ENCODE data around the gene PRR30. TPM values are rescaled to one million over a fixed set of nuclear protein-coding genes. Genes with fewer than 3 reads are reported as not detected.

PRR30 gene
- total RNA-seq, 1 donor from 2014 or later: not detected

- Mint-ChIP-seq H3K36me3 (ENCODE audit: unreplicated experiment) (no peaks in the 10 kb centered on the region), H3K27me3 (ENCODE audit: unreplicated experiment) (peaks cover 6% of the 10 kb centered on the region), H3K4me3 (ENCODE audit: unreplicated experiment) (no peak overlapping the region), H3K4me1 (ENCODE audit: low read depth, unreplicated experiment) (peaks cover 7% of the 10 kb centered on the region), H3K9me3 (ENCODE audit: unreplicated experiment) (peaks cover 3% of the 10 kb centered on the region), H3K27ac (ENCODE audit: unreplicated experiment) (no peak overlapping the region)
- no peak for TF ChIP-seq CTCF (IDR thresholded peaks at IDR 0.05; ENCODE audit: partially characterized antibody, unreplicated experiment)
- no peak for DNase-seq
Measured at GRCh38 chr2:27094353-27094984, 44.7 kb downstream of the PRR30 start.

- no peaks in the 10 kb centered on the region for H3K36me3 Mint-ChIP-seq (ENCODE audit: unreplicated experiment)
- DNase-seq: no peak
- H3K4me1 Mint-ChIP-seq (ENCODE audit: low read depth, unreplicated experiment): peaks cover 4% of the 10 kb centered on the region
- peaks cover 2% of the 10 kb centered on the region for H3K9me3 Mint-ChIP-seq (ENCODE audit: unreplicated experiment)
- H3K27ac Mint-ChIP-seq (ENCODE audit: unreplicated experiment): no peak overlapping the region
- H3K27me3 Mint-ChIP-seq (ENCODE audit: unreplicated experiment): peaks cover 3% of the 10 kb centered on the region
- H3K4me3 Mint-ChIP-seq (ENCODE audit: unreplicated experiment): no peak overlapping the region
- TF ChIP-seq CTCF (IDR thresholded peaks at IDR 0.05; ENCODE audit: partially characterized antibody, unreplicated experiment): no peak
Measured at GRCh38 chr2:27093430-27094352, 45.5 kb downstream of the PRR30 start.

- Mint-ChIP-seq H3K27ac (ENCODE audit: unreplicated experiment) (no peak overlapping the region), H3K9me3 (ENCODE audit: unreplicated experiment) (peaks cover 2% of the 10 kb centered on the region), H3K36me3 (ENCODE audit: unreplicated experiment) (no peaks in the 10 kb centered on the region), H3K4me1 (ENCODE audit: low read depth, unreplicated experiment) (peaks cover 4% of the 10 kb centered on the region), H3K27me3 (ENCODE audit: unreplicated experiment) (peaks cover 3% of the 10 kb centered on the region), H3K4me3 (ENCODE audit: unreplicated experiment) (no peak overlapping the region)
- TF ChIP-seq CTCF (IDR thresholded peaks at IDR 0.05; ENCODE audit: partially characterized antibody, unreplicated experiment): no peak
- DNase-seq: no peak
Measured at GRCh38 chr2:27092696-27093429, 46.3 kb downstream of the PRR30 start.

GRCh38 chr2:27091746-27092695 is 47.2 kb downstream of the PRR30 start:
- Mint-ChIP-seq H3K9me3 (ENCODE audit: unreplicated experiment) (peaks cover 2% of the 10 kb centered on the region), H3K27ac (ENCODE audit: unreplicated experiment) (peak overlapping the region; percentile 19), H3K27me3 (ENCODE audit: unreplicated experiment) (peaks cover 3% of the 10 kb centered on the region), H3K4me3 (ENCODE audit: unreplicated experiment) (peak overlapping the region; percentile 12), H3K36me3 (ENCODE audit: unreplicated experiment) (no peaks in the 10 kb centered on the region), H3K4me1 (ENCODE audit: low read depth, unreplicated experiment) (peaks cover 4% of the 10 kb centered on the region)
- TF ChIP-seq CTCF (IDR thresholded peaks at IDR 0.05; ENCODE audit: partially characterized antibody, unreplicated experiment): no peak
- no peak for DNase-seq
